H1 (cell line): Measurements from ENCODE around the gene PTPN13. TPM values are rescaled to one million over a fixed set of nuclear protein-coding genes. Genes with fewer than 3 reads are reported as not detected.

Source experiments
- BCL11A ChIP-seq, 2 experiments: IDR thresholded peaks; one replicate each; pipeline ENCODE4 v1.6.1; 2011; ENCODE audit warnings: low read depth in 2 of 2, low read length in 2 of 2, mild to moderate bottlenecking in 2 of 2
- KDM5A ChIP-seq: fragments of 200-600 bp; IDR thresholded peaks from 2 replicates; pipeline ENCODE4 v1.7.1; 2012; ENCODE audit warnings: mild to moderate bottlenecking, low read length, inconsistent platforms, mixed read lengths
- SUZ12 ChIP-seq: fragments of 200-600 bp; sonication (generic); IDR thresholded peaks from 2 replicates; pipeline ENCODE4 v1.6.1; 2012; ENCODE audit warnings: mild to moderate bottlenecking, inconsistent platforms, low read length, moderate library complexity, mixed read lengths
- TAF1 ChIP-seq: IDR thresholded peaks from 2 replicates; pipeline ENCODE4 v1.6.1; 2011; ENCODE audit warnings: mild to moderate bottlenecking, low read depth, low read length
- YY1 ChIP-seq: IDR thresholded peaks from 2 replicates; pipeline ENCODE4 v1.6.1; 2011; ENCODE audit warnings: low read depth, mild to moderate bottlenecking, low read length
- polyA plus RNA-seq, 7 experiments: library from polyadenylated mRNA; depleted of rRNA in 3 of 7; stranded (reverse) in 5 of 7; unstranded in 2 of 7; fragments of >200 nt in 5 of 7; fragments of 200-250 nt in 2 of 7; gene quantifications; 1 replicate in 5 of 7; 2 replicates in 1 of 7; 4 replicates in 1 of 7; pipeline versions ENCODE4 v1.2.1 to v1.2.3, GENCODE V29; 2011 to 2013; ENCODE audit warnings: missing spikeins in 2 of 7, mixed read lengths in 2 of 7
- total RNA-seq: library from RNA; stranded (reverse); fragmentation: NEBNext Ultra II Directional; extraction: Animal tissue kit (Norgen Biotek cat#: 25700); gene quantifications from 2 replicates; pipeline ENCODE4 v1.2.1, GENCODE V29; 2021

Gene PTPN13
- total and polyA plus RNA-seq, 2 of the 8 experiments (the other 6 are each of a cell fraction or from before 2014, with no cell fraction given) = 12.7 to 57.9 TPM

GRCh38 chr4:86608757-86609375 lies 14.8 kb downstream of the PTPN13 start (continued):
- no peak for TF ChIP-seq YY1
- no peak for TF ChIP-seq TAF1
- no peak for TF ChIP-seq SUZ12
- no peak for TF ChIP-seq KDM5A
- no peak for TF ChIP-seq BCL11A (IDR thresholded peaks at IDR 0.05; ENCODE audit: low read depth in 2 of 2, low read length in 2 of 2)
